Measurements from ENCODE around the gene SERTAD2. TPM values are rescaled to one million over a fixed set of nuclear protein-coding genes. Genes with fewer than 3 reads are reported as not detected.
A peak's percentile ranks its signal among the peaks of the same experiment; 100 is the strongest.

Gene SERTAD2
- total and polyA plus RNA-seq, 7 donors: 3.3 to 13.2 (median 10.3) TPM

DNA sequence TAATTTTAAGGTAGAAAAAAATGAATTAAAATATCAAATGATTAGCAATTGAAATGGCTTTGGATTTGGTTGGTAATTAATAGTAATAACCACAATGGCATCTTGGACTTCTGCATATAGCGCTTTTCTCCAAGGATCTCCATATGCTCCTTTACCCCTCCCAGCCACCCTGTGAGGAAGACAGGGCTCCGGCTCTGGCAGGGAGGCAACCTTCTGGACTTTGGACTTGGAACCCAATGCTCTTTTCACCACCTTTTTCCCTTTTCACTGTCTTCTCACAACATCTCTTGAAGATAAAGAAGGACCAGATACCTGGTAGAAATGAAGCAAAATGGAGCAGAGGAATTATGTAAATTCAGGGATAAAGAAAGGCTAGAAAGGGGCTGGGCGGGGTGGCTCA lies 23.8 kb upstream of the SERTAD2 start:
- intact Hi-C loops (cut with DNase I): loop anchor here in 1 of 2 donors (5.0 kb wide), 1 partner anchor 55 kb away; no protein-coding TSS in a partner anchor
- H3K4me3 ChIP-seq: no peak overlapping the region
- no peak overlapping the region for H3K27ac ChIP-seq
- TF ChIP-seq CTCF (IDR thresholded peaks at IDR 0.05): no peak
- H3K27me3 ChIP-seq (ENCODE audit: insufficient read depth in 3 of 3, low read length in 2 of 3): no peaks in the 10 kb centered on the region
- whole genome bisulfite sequencing, 3 donors: 96 to 100% (median 100%) methylated on average over 3 of the region's 3 CpGs
- DNase-seq (no peak), ATAC-seq (no peak)
- H3K9me3 ChIP-seq: no peaks in the 10 kb centered on the region
- no peaks in the 10 kb centered on the region for H3K36me3 ChIP-seq (ENCODE audit: insufficient read depth in 1 of 2, low read depth in 1 of 2)
- peaks cover 15% of the 10 kb centered on the region for H3K4me1 ChIP-seq

GRCh38 chr2:64675860-64676259 lies 22.1 kb upstream of the SERTAD2 start:
- intact Hi-C loops (cut with DNase I): loop anchor here in 1 of 2 donors (5.0 kb wide), 1 partner anchor 56 kb away; no protein-coding TSS in a partner anchor
- no peaks in the 10 kb centered on the region for H3K27me3 ChIP-seq (ENCODE audit: insufficient read depth in 3 of 3, low read length in 2 of 3)
- whole genome bisulfite sequencing, 3 donors: 82 to 90% (median 86%) methylated on average over 5 of the region's 5 CpGs
- peaks cover 15% of the 10 kb centered on the region for H3K4me1 ChIP-seq
- H3K27ac ChIP-seq: no peak overlapping the region
- DNase-seq (no peak), ATAC-seq (peak; percentile 72 to 89 (median 78))
- no peaks in the 10 kb centered on the region for H3K36me3 ChIP-seq (ENCODE audit: insufficient read depth in 1 of 2, low read depth in 1 of 2)
- H3K9me3 ChIP-seq: no peaks in the 10 kb centered on the region
- TF ChIP-seq CTCF (IDR thresholded peaks at IDR 0.05): no peak
- H3K4me3 ChIP-seq: no peak overlapping the region

- no peak for TF ChIP-seq CTCF (IDR thresholded peaks at IDR 0.05)
- H3K36me3 ChIP-seq (ENCODE audit: insufficient read depth in 1 of 2, low read depth in 1 of 2): no peaks in the 10 kb centered on the region
- ATAC-seq: no peak
- no peak overlapping the region for H3K4me3 ChIP-seq
- no peaks in the 10 kb centered on the region for H3K9me3 ChIP-seq
- no peak for DNase-seq
- H3K4me1 ChIP-seq: no peaks in the 10 kb centered on the region
- no peak overlapping the region for H3K27ac ChIP-seq
- WGBS, 3 donors: 63 to 71% (median 68%) methylated on average over 2 of the region's 2 CpGs
- intact Hi-C loops (cut with DNase I): no loop called here
- no peaks in the 10 kb centered on the region for H3K27me3 ChIP-seq (ENCODE audit: insufficient read depth in 3 of 3, low read length in 2 of 3)
Observed at GRCh38 chr2:64672708-64673107, 19.0 kb upstream of the SERTAD2 start.

- H3K36me3 ChIP-seq (ENCODE audit: insufficient read depth in 1 of 2, low read depth in 1 of 2): no peaks in the 10 kb centered on the region
- intact Hi-C loops (cut with DNase I): no loop called here
Observed at GRCh38 chr2:64670047-64670446, 16.3 kb upstream of the SERTAD2 start.

More at GRCh38 chr2:64670047-64670446, 16.3 kb upstream of the SERTAD2 start:
- no peak for ATAC-seq
- Histone ChIP-seq H3K27ac (no peak overlapping the region), H3K9me3 (no peaks in the 10 kb centered on the region), H3K4me1 (peaks cover 7% of the 10 kb centered on the region), H3K4me3 (no peak overlapping the region), H3K27me3 (ENCODE audit: insufficient read depth in 3 of 3, low read length in 2 of 3) (no peaks in the 10 kb centered on the region)
- no peak for DNase-seq
- no peak for TF ChIP-seq CTCF (IDR thresholded peaks at IDR 0.05)
